ENCODE data around the gene WDR37. TPM values are rescaled to one million over a fixed set of nuclear protein-coding genes. Genes with fewer than 3 reads are reported as not detected.

Gene WDR37
- total RNA-seq, 2 donors from 2014 or later = 11.9 to 22.8 TPM

DNA sequence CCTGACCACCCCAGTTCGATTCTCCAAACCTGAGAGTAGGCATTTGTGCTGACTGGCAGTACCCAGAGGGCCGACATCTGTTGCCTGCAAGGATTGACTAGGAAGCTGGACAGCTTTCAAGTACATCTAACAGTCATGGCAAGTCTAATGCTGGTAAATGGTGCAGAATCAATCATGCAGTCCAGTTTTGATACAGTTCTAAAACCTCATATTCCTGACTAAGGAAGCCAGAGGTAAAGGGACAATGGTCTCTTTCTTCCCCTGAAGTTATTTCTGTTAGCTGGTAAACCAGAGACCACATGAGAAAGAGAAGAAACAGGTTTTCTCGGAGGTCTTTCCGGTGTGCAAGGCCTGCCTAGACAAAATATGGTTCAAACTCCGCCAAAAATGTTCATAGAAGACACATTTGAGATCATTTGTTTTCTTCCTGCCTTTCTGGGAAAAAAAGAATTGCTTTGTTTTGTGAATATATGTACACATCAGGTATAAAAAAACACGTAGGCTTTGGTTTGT is 97.1 kb downstream of the WDR37 start:
- WGBS = 60% methylated on average over 6 of the region's 6 CpGs

DNA sequence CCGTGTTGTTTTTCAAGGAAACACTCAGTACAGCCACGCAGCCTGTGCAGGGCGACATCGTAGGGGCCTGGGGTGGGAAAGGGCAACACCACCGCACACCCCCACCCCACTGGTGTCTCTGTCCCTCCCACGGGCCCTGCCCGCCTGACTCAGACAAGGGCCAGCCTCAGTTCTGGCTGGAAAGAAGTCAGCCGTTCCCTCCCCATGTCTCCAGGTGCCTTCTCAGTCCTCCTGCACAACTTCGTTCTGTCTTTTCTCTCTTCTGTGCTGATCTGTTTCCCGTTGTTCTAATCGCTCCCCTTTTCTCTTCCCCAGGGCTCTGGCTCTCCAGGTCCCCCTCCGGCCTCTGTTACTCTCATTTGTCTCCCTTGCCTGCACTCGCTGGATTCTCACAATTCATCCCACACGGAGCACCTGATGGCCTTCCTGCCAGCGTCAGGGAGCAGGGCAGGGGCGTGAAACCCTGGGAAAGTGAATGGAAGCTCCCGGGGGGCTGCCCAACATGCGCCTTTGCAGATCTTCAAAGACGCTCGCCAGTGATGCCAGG is 97.7 kb downstream of the WDR37 start:
- 67% methylated on average over 20 of the region's 20 CpGs for WGBS
- Histone ChIP-seq H3K27me3 (replicated peaks; ENCODE audit: insufficient read depth) (no peaks in the 10 kb centered on the region), H3K9me3 (no peaks in the 10 kb centered on the region), H3K4me1 (replicated peaks) (no peaks in the 10 kb centered on the region), H3K4me3 (no peak overlapping the region), H3K27ac (no peak overlapping the region), H3K36me3 (no peaks in the 10 kb centered on the region)
- TF ChIP-seq POLR2A (IDR thresholded peaks at IDR 0.05) = no peak
- no peak for TF ChIP-seq POLR2AphosphoS5 (IDR thresholded peaks at IDR 0.05)
- TF ChIP-seq, protein P1, sequence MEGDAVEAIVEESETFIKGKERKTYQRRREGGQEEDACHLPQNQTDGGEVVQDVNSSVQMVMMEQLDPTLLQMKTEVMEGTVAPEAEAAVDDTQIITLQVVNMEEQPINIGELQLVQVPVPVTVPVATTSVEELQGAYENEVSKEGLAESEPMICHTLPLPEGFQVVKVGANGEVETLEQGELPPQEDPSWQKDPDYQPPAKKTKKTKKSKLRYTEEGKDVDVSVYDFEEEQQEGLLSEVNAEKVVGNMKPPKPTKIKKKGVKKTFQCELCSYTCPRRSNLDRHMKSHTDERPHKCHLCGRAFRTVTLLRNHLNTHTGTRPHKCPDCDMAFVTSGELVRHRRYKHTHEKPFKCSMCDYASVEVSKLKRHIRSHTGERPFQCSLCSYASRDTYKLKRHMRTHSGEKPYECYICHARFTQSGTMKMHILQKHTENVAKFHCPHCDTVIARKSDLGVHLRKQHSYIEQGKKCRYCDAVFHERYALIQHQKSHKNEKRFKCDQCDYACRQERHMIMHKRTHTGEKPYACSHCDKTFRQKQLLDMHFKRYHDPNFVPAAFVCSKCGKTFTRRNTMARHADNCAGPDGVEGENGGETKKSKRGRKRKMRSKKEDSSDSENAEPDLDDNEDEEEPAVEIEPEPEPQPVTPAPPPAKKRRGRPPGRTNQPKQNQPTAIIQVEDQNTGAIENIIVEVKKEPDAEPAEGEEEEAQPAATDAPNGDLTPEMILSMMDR (IDR thresholded peaks at IDR 0.05) = no peak
- no peak for DNase-seq (ENCODE audit: low spot score)
- intact Hi-C loops (cut with DNase I) = no loop called here

More for the DNA sequence above, 97.1 kb downstream of the WDR37 start:
- H3K27me3 ChIP-seq (replicated peaks; ENCODE audit: insufficient read depth) = no peaks in the 10 kb centered on the region
- TF ChIP-seq POLR2AphosphoS5 (IDR thresholded peaks at IDR 0.05) (no peak), POLR2A (IDR thresholded peaks at IDR 0.05) (no peak)
- TF ChIP-seq, protein P1 (IDR thresholded peaks at IDR 0.05) = no peak
- H3K27ac ChIP-seq = no peak overlapping the region
- no peak for DNase-seq (ENCODE audit: low spot score)
- intact Hi-C loops (cut with DNase I) = no loop called here
- no peaks in the 10 kb centered on the region for H3K9me3 ChIP-seq
- H3K36me3 ChIP-seq = no peaks in the 10 kb centered on the region
- H3K4me1 ChIP-seq (replicated peaks) = no peaks in the 10 kb centered on the region
- no peak overlapping the region for H3K4me3 ChIP-seq

DNA sequence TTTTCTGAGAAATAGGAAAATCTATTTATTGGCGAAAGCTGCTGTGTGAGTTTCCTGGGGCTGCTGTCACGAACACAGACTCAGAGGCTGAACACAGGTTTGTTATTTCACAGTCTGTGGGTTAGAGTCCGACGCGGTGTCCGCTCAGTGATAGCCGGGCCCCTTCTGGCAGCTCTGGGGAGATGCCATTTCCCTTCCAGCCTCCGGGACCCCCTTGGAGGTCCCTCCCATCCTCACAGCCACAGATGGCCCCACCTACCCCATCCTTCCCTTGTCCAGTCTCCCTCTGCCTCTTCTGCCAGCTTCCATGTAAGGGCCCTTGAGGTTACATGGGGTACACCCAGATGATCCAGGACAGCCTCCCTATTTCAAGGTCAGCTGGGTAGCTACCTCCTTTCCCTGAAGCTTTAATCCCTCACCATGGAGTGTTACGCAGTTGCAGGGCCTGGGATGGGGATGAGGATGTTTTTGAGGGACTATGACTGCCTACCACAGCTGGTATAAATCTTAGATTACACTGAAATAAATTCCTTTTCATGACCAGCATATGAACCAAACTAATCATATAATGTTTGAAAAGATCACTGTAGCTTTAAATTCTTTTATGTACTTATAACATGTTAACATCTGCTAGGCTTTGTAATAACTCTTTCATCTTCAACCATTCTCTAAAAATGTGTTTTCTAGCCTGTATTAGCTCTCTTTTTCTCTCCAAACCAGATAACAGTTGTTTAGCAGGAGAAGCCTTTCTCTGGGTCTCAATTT is 98.5 kb downstream of the WDR37 start:
- no peaks in the 10 kb centered on the region for H3K27me3 ChIP-seq (replicated peaks; ENCODE audit: insufficient read depth)
- 84% methylated on average over 9 of the region's 9 CpGs for WGBS
- TF ChIP-seq POLR2AphosphoS5 (IDR thresholded peaks at IDR 0.05) (no peak), POLR2A (IDR thresholded peaks at IDR 0.05) (no peak)
- TF ChIP-seq, protein P1 (IDR thresholded peaks at IDR 0.05) = no peak
- no peaks in the 10 kb centered on the region for H3K9me3 ChIP-seq
- H3K4me1 ChIP-seq (replicated peaks) = no peaks in the 10 kb centered on the region
- no peak overlapping the region for H3K4me3 ChIP-seq
- intact Hi-C loops (cut with DNase I) = no loop called here
- no peak for DNase-seq (ENCODE audit: low spot score)
- no peak overlapping the region for H3K27ac ChIP-seq
- no peaks in the 10 kb centered on the region for H3K36me3 ChIP-seq

DNA sequence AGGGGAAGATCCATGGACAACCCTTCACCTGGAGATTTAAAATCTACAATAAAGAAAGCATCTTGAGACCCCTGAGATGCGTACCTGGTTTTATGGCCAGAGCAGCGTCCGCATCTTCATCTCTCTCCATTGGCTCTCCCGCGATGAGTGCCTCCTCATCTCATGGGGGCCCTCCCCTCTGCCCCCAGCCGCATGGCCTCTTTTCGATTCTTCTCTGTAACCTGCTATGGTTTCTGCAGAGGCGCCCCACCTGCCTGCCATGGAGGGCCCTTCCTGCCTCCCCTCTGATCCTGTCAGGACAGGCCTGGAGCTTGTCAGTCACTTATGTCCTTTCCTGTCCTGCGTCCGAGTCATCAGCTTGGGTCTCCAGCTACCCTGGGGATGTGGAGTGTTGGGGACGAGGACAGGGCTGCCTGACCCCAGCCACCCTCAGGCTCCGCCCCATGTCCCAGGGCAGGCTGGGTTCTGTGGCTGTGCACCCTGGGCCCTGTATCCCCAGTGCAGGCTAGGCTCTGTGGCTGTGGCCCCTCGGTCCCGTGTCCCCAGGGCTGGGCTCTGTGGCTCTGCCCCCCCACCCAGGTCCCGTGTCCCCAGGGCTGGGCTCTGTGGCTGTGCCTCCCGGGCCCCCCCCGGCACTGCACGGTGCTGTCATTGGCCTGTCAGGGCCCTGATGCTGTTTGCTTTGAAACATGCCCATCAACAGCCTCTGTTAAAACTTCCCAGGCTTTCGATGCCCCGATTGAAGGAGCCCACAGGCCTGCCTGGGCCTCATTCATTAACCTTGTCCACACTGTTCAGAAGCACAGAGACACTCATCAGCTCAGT is 99.8 kb downstream of the WDR37 start:
- no peaks in the 10 kb centered on the region for H3K9me3 ChIP-seq
- no peaks in the 10 kb centered on the region for H3K27me3 ChIP-seq (replicated peaks; ENCODE audit: insufficient read depth)
- H3K36me3 ChIP-seq = no peaks in the 10 kb centered on the region
- intact Hi-C loops (cut with DNase I) = no loop called here
- TF ChIP-seq POLR2A (IDR thresholded peaks at IDR 0.05) (no peak), POLR2AphosphoS5 (IDR thresholded peaks at IDR 0.05) (no peak)
- TF ChIP-seq, protein P1 (IDR thresholded peaks at IDR 0.05) = no peak
- 85% methylated on average over 18 of the region's 20 CpGs for WGBS
- no peak for DNase-seq (ENCODE audit: low spot score)
- no peaks in the 10 kb centered on the region for H3K4me1 ChIP-seq (replicated peaks)
- H3K27ac ChIP-seq = no peak overlapping the region
- H3K4me3 ChIP-seq = no peak overlapping the region

Measured in prostate gland (tissue), 2 donors.